ENCODE measurements around the gene COPG2. TPM values are rescaled to one million over a fixed set of nuclear protein-coding genes. Genes with fewer than 3 reads are reported as not detected.

COPG2 gene
- total and polyA plus RNA-seq, 2 donors (not counting 3 experiments of a cell fraction or from before 2014, with no cell fraction given) = 9.4 to 11.6 TPM

DNA sequence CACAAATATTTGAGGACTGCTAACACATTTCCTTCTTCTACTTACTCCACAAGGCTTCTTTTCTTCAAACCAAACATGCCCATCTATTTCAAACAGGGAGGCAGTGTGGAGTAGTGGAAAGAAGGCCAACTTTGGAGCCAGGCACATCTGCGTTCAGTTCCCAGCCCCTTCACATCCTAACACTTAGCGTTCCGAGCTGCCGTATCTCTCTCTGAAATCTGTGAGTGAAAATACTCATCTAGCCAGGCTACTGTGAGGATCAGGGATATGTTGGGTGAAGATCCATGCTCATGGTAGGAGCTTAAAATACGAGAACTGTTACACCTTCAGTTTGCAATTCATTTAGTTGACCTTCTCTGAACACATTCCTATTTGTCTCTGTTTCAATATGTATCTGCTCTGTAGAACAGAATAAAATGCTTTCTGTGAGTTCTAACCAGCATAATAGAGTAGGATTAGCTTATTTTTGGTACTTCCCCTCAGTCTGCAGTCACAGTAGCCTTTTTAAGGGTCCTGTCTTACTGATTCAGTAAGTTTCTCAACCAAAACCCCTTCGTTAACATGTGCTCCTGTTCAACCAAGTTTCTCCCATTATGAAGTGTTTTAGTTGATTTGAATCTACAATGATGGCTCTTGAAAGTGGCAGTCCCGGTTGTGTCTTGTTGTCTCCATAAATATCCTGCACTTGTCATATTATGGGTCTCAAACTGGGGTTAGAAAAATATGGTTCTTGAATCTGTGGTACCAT lies 180.0 kb downstream of the COPG2 start:
- Histone ChIP-seq H3K4me3 (replicated peaks in 1 of 3; ENCODE audit: insufficient read depth in 1 of 3, low read depth in 1 of 3, low read length in 3 of 3) (peak overlapping the region in 1 of 3 experiments; percentile 34), H3K27ac (ENCODE audit: insufficient read depth, low read depth, low read length) (peak overlapping the region; percentile 47), H3K27me3 (ENCODE audit: control insufficient read depth in 2 of 2, insufficient read depth in 2 of 2, low read length in 2 of 2) (peaks cover 0 to 7% of the 10 kb centered on the region in 2 experiments), H3K9me3 (replicated peaks; ENCODE audit: control insufficient read depth, insufficient read depth, low read length) (no peaks in the 10 kb centered on the region), H3K9me1 (replicated peaks; ENCODE audit: control insufficient read depth, extremely low read depth, insufficient read depth, low read length) (no peaks in the 10 kb centered on the region), H3K9ac (replicated peaks; ENCODE audit: extremely low read depth, insufficient read depth, low read length) (peak overlapping the region; percentile 14), H4K20me1 (replicated peaks; ENCODE audit: control insufficient read depth, extremely low read depth, insufficient read depth, low read length) (no peaks in the 10 kb centered on the region), H3K79me2 (ENCODE audit: control insufficient read depth, insufficient read depth, low read length) (no peaks in the 10 kb centered on the region), H3K4me1 (ENCODE audit: control insufficient read depth, extremely low read depth, insufficient read depth, low read length) (peaks cover 37% of the 10 kb centered on the region), H3K4me2 (ENCODE audit: insufficient read depth, low read length) (peak overlapping the region; percentile 72), H3K36me3 (ENCODE audit: control insufficient read depth in 2 of 2, extremely low read depth in 1 of 2, insufficient read depth in 2 of 2, low read length in 2 of 2) (no peaks in the 10 kb centered on the region), H2AFZ (ENCODE audit: low read depth, low read length) (peak overlapping the region; percentile 41)
- TF ChIP-seq EZH2 (IDR thresholded peaks at IDR 0.05; ENCODE audit: borderline replicate concordance, low read depth, low read length, severe bottlenecking) = no peak
- no peak for TF ChIP-seq GATA2 (IDR thresholded peaks at IDR 0.05; ENCODE audit: insufficient read depth, insufficient read length, low read depth, low read length)
- no peak for TF ChIP-seq MYC (IDR thresholded peaks at IDR 0.05; ENCODE audit: low read depth, low read length)
- no peak for TF ChIP-seq JUN (IDR thresholded peaks at IDR 0.05; ENCODE audit: borderline replicate concordance, insufficient read depth, insufficient read length, low read depth)
- TF ChIP-seq, protein P1, sequence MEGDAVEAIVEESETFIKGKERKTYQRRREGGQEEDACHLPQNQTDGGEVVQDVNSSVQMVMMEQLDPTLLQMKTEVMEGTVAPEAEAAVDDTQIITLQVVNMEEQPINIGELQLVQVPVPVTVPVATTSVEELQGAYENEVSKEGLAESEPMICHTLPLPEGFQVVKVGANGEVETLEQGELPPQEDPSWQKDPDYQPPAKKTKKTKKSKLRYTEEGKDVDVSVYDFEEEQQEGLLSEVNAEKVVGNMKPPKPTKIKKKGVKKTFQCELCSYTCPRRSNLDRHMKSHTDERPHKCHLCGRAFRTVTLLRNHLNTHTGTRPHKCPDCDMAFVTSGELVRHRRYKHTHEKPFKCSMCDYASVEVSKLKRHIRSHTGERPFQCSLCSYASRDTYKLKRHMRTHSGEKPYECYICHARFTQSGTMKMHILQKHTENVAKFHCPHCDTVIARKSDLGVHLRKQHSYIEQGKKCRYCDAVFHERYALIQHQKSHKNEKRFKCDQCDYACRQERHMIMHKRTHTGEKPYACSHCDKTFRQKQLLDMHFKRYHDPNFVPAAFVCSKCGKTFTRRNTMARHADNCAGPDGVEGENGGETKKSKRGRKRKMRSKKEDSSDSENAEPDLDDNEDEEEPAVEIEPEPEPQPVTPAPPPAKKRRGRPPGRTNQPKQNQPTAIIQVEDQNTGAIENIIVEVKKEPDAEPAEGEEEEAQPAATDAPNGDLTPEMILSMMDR (IDR thresholded peaks at IDR 0.05; ENCODE audit: extremely low read depth in 1 of 2, insufficient read depth in 1 of 2, low read depth in 1 of 2, low read length in 2 of 2) = no peak
- no peak for TF ChIP-seq FOS (IDR thresholded peaks at IDR 0.05; ENCODE audit: borderline replicate concordance, insufficient read depth, low read length)
- no peak for TF ChIP-seq POLR2A (IDR thresholded peaks at IDR 0.05; ENCODE audit: low read depth, low read length)
- TF ChIP-seq, protein P2, sequence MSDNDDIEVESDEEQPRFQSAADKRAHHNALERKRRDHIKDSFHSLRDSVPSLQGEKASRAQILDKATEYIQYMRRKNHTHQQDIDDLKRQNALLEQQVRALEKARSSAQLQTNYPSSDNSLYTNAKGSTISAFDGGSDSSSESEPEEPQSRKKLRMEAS (IDR thresholded peaks at IDR 0.05; ENCODE audit: insufficient read depth, insufficient read length) = no peak
- no peak for TF ChIP-seq POLR2AphosphoS5 (IDR thresholded peaks at IDR 0.05; ENCODE audit: insufficient read depth, low read depth, low read length)
- BruUV-seq (replicated peaks) = no TSS peak
- dilution Hi-C loops (cut with MboI; ENCODE audit: extremely low pct_ligation_motif_present, low sequenced_read_pairs) = no loop called here
- ChIA-PET POLR2A (no interaction called here), CTCF (interaction anchor here (0.7 to 2.3 kb wide), 9 partner anchors 10 to 416 kb away, joined by 3 to 10 read pairs (median 4); no protein-coding TSS in a partner anchor)
- intact Hi-C loops (cut with micrococcal nuclease) = loop anchor here (1.0 to 5.0 kb wide), 5 partner anchors 47 to 344 kb away; partner anchors contain the start of genes CEP41 and TMEM209
- DNase-seq (ENCODE audit: low read depth, low spot score) (no peak), FAIRE-seq (peak; percentile 43)
